Measurements from ENCODE around the gene AMBP.

Gene AMBP

GRCh38 chr9:114031037-114031630 lies 47.0 kb downstream of the AMBP start:
- no peak for DNase-seq (ENCODE audit: low read depth)

- no peak for DNase-seq (ENCODE audit: low read depth)
These were observed 47.7 kb downstream of the AMBP start for GRCh38 chr9:114030364-114030763.

- no peak for DNase-seq (ENCODE audit: low read depth)
These were observed 48.6 kb downstream of the AMBP start for GRCh38 chr9:114029311-114030170.

- DNase-seq (ENCODE audit: low read depth), result no peak
These were observed 49.5 kb downstream of the AMBP start for GRCh38 chr9:114028646-114029045.

GRCh38 chr9:114027863-114028465 lies 50.1 kb downstream of the AMBP start:
- DNase-seq (ENCODE audit: low read depth), result no peak

- no peak for DNase-seq (ENCODE audit: low read depth)
These were observed 50.8 kb downstream of the AMBP start for GRCh38 chr9:114027159-114027862.

GRCh38 chr9:114026335-114026734 lies 51.8 kb downstream of the AMBP start:
- no peak for DNase-seq (ENCODE audit: low read depth)

GRCh38 chr9:114025760-114026159 lies 52.3 kb downstream of the AMBP start:
- no peak for DNase-seq (ENCODE audit: low read depth)

GRCh38 chr9:114025196-114025753 lies 52.8 kb downstream of the AMBP start:
- no peak for DNase-seq (ENCODE audit: low read depth)

GRCh38 chr9:114023961-114024360 lies 54.1 kb downstream of the AMBP start:
- DNase-seq (ENCODE audit: low read depth), result no peak

- DNase-seq (ENCODE audit: low read depth), result no peak
These were observed 56.5 kb downstream of the AMBP start for GRCh38 chr9:114021578-114021977.

GRCh38 chr9:114017741-114018715 lies 60.1 kb downstream of the AMBP start:
- DNase-seq (ENCODE audit: low read depth), result no peak

GRCh38 chr9:114016629-114017423 lies 61.3 kb downstream of the AMBP start:
- no peak for DNase-seq (ENCODE audit: low read depth)

- no peak for DNase-seq (ENCODE audit: low read depth)
These were observed 62.0 kb downstream of the AMBP start for GRCh38 chr9:114016101-114016500.

GRCh38 chr9:114015607-114016006 lies 62.5 kb downstream of the AMBP start:
- no peak for DNase-seq (ENCODE audit: low read depth)

- no peak for DNase-seq (ENCODE audit: low read depth)
These were observed 64.1 kb downstream of the AMBP start for GRCh38 chr9:114014044-114014443.

GRCh38 chr9:114012126-114012525 lies 66.0 kb downstream of the AMBP start:
- no peak for DNase-seq (ENCODE audit: low read depth)

- no peak for DNase-seq (ENCODE audit: low read depth)
These were observed 66.8 kb downstream of the AMBP start for GRCh38 chr9:114011313-114011712.
